Neural progenitor cell (in vitro differentiated cells): ENCODE data around the gene PDE7B.

Source experiments
- EZH2 ChIP-seq: fragments of 200-600 bp; sonication (generic); IDR thresholded peaks from 2 replicates; pipeline ENCODE4 v1.6.1; 2017; ENCODE audit warnings: antibody characterized with exemption, mild to moderate bottlenecking, moderate library complexity
- EZH2phosphoT487 ChIP-seq: fragments of 200-600 bp; sonication (generic); IDR thresholded peaks from 2 replicates; pipeline ENCODE4 v1.6.1; 2017; ENCODE audit warnings: antibody characterized with exemption
- TF ChIP-seq, protein P1 (sequence below): fragments of 200-600 bp; sonication (generic); IDR thresholded peaks from 2 replicates; pipeline ENCODE4 v1.5.1; 2017; ENCODE audit warnings: antibody characterized with exemption, mild to moderate bottlenecking

GRCh38 chr6:136150961-136151360, 299.5 kb downstream of the PDE7B start:
- TF ChIP-seq, protein P1, sequence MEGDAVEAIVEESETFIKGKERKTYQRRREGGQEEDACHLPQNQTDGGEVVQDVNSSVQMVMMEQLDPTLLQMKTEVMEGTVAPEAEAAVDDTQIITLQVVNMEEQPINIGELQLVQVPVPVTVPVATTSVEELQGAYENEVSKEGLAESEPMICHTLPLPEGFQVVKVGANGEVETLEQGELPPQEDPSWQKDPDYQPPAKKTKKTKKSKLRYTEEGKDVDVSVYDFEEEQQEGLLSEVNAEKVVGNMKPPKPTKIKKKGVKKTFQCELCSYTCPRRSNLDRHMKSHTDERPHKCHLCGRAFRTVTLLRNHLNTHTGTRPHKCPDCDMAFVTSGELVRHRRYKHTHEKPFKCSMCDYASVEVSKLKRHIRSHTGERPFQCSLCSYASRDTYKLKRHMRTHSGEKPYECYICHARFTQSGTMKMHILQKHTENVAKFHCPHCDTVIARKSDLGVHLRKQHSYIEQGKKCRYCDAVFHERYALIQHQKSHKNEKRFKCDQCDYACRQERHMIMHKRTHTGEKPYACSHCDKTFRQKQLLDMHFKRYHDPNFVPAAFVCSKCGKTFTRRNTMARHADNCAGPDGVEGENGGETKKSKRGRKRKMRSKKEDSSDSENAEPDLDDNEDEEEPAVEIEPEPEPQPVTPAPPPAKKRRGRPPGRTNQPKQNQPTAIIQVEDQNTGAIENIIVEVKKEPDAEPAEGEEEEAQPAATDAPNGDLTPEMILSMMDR = no peak
- TF ChIP-seq EZH2 = no peak
- no peak for TF ChIP-seq EZH2phosphoT487
